CMK (cell line): ENCODE results near the gene CCT8L2.
"Not testable (repeated sequence)": the region's sequence is repeated elsewhere in the genome, so short reads cannot be mapped to it uniquely, and the experiment has no call there.

Experiments used
- DNase-seq: peaks from one replicate; pipeline ENCODE4 v3.0.0-alpha.2; 2010; ENCODE audit warnings: low read depth

Gene CCT8L2

DNA sequence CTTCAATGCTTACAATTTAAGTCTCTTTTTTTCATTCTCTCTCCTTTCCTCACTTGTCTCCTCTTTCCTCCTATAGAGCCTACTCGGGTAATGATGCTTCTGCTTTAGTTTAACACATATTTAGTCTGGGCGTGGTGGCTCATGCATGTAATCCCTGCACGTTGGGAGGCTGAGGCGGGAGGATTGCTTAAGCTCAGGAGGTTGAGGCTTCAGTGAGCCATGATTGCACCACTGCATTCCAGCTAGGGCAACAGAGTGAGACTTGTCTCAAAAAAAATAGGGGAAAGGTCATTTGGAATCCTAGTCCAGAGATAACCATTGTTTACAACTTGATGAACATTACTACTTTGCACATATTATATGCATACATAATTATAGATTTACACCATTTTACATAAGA lies 1.4 kb upstream of the CCT8L2 start:
- no peak for DNase-seq

DNA sequence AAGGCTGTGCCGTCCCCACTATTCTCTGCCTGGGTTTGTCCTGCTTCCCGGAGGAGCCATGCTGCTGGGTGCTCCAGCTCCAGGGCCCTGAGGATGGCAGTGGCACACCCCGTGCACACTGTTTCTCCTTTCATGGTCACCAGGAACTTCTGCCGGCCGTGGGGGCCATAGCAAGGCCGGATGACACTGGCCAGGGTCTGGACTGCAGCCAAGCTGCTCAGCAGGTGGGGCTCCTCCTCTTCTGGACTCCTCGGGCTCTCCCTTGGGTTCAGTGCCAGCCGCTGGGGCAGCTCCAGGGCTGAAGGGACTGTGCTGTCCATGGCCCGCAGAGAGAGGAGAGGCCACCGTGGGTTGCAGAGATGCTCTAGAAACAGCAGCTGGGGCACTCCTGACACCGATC lies 379 bp downstream of the CCT8L2 start:
- DNase-seq, result not testable (repeated sequence)

- not testable (repeated sequence) for DNase-seq
Measured at GRCh38 chr22:16591136-16591535, 1.5 kb downstream of the CCT8L2 start.

GRCh38 chr22:16586991-16587390 lies 5.6 kb downstream of the CCT8L2 start:
- DNase-seq, result no peak

GRCh38 chr22:16586170-16586569 lies 6.4 kb downstream of the CCT8L2 start:
- no peak for DNase-seq

GRCh38 chr22:16580872-16581271 lies 11.7 kb downstream of the CCT8L2 start:
- DNase-seq, result not testable (repeated sequence)

- DNase-seq, result not testable (repeated sequence)
Measured at GRCh38 chr22:16569240-16569834, 23.3 kb downstream of the CCT8L2 start.

DNA sequence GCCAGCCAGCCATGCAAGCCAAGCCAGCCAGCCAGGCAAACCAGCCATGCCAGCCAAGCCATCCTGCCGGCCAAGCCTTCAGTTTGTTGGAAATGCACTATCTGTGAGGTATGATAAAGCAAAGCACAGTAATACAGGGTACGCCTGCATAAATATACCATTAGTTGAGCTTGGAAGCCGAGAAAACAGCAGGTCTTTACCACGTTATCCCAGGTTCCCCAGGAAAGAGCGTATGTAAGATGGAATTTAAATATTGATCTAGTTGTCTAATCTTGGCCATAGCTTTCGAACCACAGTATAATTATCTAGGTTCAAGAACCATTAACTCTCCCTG lies 24.2 kb downstream of the CCT8L2 start:
- DNase-seq, result no peak

DNA sequence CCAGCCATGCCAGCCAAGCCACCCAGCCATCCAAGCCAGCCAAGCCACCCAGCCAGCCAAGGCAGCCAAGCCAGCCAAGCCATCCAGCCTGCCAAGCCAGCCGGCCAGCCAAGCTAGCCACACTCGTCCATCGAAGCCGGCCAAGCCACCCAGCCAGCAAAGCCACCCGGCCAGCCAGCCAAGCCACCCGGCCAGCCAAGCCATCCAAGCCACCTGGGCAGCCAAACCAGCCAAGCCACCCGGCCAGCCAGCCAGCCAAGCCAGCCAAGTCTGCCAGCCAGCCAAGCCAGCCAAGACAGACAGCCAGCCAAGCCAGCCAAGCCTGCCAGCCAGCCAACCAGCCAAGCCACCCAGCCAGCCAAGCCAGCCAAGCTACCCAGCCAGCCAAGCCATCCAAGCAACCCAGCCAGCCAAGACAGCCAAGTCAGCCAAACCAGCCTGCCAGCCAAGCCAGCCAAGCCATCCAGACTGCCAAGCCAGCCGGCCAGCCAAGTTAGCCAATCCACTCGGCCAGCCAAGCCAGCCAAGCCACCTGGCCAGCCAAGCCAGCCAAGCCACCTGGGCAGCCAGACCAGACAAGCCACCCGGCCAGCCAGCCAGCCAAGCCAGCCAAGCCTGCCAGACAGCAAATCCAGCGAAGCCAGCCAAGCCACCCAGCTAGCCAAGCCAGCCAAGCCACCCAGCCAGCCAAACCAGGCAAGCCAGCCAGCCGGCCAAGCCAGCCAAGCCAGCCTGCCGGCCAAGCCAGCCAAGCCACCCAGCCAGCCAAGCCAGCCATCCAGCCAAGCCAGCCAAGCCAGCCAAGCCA lies 24.8 kb downstream of the CCT8L2 start:
- not testable (repeated sequence) for DNase-seq

- not testable (repeated sequence) for DNase-seq
Measured at GRCh38 chr22:16566421-16567151, 26.0 kb downstream of the CCT8L2 start.

- not testable (repeated sequence) for DNase-seq
Measured at GRCh38 chr22:16565585-16566420, 26.8 kb downstream of the CCT8L2 start.

DNA sequence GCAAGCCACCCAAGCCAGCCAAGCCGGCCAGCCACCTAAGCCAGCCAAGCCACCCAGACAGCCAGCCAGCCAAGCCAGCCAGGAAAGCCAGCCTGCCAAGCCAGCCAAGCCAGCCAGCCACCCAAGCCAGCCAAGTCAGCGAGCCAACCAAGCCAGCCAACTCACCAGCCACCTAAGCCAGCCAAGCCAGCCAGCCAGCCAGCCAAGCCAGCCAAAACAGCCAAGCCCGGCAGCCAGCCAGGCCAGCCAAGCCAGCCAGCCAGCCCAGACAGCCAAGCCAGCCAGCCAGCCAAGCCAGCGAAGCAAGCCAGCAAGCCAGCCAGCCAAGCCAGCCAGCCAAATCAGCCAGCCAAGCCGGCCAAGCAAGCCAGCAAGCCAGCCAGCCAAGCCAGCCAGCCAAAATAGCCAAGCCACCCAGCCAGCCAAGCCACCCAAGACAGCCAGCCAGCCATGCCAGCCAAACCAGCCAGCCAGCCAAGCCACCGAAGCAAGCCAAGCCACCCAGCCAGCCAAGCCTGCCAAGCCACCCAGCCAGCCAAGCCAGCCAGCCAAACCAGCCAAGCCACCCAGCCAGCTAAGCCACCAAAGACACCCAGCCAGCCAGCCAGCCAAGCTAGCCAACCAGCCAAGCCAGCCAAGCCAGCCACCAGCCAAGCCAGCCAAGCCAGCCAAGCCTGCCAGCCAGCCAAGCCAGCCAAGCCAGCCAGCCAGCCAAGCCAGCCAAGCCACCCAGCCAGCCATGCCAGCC lies 27.6 kb downstream of the CCT8L2 start:
- DNase-seq, result not testable (repeated sequence)

DNA sequence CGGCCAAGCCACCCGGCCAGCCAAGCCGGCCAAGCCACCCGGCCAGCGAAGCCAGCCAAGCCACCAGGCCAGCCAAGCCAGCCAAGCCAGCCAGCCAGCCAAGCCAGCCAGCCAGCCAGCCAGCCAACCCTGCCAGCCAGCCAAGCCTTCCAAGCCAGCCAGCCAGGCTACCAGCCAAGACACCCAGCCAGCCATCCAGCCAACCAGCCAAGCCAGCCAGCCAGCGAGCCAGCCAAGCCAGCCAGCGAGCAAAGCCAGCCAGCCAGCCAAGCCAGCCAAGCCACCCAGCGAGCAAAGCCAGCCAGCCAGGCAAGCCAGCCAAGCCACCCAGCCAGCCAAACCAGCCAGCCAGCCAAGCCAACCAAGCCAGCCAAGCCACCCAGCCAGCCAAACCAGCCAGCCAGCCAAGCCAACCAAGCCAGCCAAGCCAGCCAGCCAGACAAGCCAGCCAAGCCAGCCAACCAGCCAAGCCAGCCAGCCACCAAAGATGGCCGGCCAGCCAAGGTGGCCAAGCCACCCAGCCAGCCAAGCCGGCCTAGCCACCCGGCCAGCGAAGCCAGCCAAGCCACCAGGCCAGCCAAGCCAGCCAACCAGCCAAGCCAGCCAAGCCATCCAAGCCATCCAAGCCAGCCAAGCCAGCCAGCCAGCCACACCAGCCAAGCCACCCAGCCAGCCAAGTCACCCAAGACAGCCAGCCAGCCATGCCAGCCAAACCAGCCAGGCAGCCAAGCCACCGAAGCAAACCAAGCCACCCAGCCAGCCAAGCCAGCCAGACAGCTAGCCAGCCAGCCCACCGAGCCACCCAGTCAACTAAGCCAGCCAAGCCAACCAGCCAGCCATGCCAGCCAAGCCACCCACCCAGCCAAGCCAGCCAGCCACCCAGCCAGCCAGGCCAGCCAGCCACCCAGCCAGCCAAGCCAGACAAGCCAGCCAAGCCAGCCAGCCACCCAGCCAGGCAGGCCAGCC lies 28.8 kb downstream of the CCT8L2 start:
- no peak for DNase-seq

GRCh38 chr22:16562711-16563554 lies 29.7 kb downstream of the CCT8L2 start:
- no peak for DNase-seq

DNA sequence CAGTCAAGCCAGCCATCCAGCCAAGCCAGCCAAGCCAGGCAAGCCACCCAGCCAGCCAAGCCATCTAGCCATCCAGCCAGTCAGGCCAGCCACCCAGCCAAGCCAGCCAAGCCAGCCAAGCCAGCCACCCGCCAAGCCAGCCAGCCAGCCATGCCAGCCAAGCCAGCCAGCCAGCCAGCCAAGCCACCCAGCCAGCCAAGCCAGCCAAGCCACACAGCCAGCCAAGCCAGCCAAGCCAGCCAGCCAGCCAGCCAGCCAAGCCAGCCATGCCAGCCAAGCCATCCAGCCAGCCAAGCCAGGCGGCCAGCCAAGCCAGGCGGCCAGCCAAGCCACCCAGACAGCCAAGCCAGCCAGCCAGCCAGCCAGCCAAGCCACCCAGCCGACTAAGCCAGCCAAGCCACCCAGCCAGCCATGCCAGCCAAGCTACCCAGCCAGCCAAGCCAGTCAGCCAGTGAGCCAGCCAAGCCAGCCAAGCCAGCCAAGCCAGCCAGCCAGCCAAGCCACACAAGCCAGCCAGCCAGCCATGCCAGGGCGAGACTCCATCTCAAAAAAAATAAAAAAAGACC lies 31.4 kb downstream of the CCT8L2 start:
- not testable (repeated sequence) for DNase-seq

GRCh38 chr22:16560651-16561050 lies 32.0 kb downstream of the CCT8L2 start:
- not testable (repeated sequence) for DNase-seq

- DNase-seq, result not testable (repeated sequence)
Measured at GRCh38 chr22:16559996-16560395, 32.6 kb downstream of the CCT8L2 start.

DNA sequence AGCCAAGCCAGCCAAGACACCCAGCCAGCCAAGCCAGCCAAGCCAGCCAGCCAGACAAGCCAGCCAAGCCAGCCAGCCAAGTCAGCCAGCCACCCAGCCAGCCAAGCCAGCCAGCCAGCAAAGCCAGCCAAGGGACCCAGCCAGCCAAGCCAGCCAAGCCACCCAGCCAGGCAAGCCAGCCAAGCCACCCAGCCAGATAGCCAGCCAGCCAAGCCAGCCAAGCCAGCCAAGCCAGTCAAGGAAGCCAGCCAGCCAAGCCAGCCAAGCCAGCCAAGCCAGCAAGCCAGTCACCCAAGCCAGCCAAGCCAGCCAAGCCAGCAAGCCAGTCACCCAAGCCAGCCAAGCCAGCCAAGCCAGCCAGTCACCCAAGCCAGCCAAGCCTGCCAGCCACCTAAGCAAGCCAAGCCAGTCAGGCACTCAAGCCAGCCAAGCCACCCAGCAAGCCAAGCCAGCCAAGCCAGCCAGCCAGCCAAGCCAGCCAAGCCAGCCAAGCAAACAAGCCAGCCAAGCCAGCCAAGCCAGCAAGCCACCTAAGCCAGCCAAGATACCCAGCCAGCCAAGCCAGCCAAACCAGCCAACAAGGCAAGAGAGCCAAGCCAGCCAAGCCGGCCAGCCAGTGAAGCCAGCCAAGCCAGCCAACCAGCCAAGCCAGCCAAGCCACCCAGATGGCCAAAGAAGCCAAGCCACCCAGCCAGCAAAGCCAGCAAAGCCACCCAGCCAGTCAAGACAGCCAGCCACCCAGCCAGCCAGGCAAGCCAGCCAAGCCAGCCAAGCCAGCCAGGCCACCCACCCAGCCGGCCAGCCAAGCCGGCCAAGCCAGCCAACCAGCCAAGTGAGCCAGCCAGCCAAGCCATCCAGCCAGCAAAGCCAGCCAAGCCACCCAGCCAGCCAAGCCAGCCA lies 33.3 kb downstream of the CCT8L2 start:
- no peak for DNase-seq
